Naive thymus-derived CD4-positive, alpha-beta T cell (primary cell): ENCODE data around the gene CAMKMT. TPM values are rescaled to one million over a fixed set of nuclear protein-coding genes. Genes with fewer than 3 reads are reported as not detected.

Source experiments
- ATAC-seq: fragments of 150-1000 bp; cut with Tn5 transposase; 2 replicates; pipeline ENCODE4 v1.10.0; 2021; ENCODE audit warnings: mild to moderate bottlenecking, moderate library complexity
- CTCF ChIA-PET: fragments of 350-600 bp; sonication (Branson Sonifier 250); formaldehyde crosslinking; loops from one replicate; lab custom pipeline; 2021; ENCODE audit warnings: antibody characterized with exemption; lab: Charles Lee
- POLR2A ChIA-PET: fragments of 350-600 bp; sonication (Branson Sonifier 250); formaldehyde crosslinking; loops from one replicate; lab custom pipeline; 2021; ENCODE audit warnings: antibody characterized with exemption, inconsistent platforms; lab: Charles Lee
- DNase-seq, 9 donors: peaks; one replicate each; pipeline versions ENCODE4 v3.0.0 to v3.0.0-alpha.2; 2020 to 2022; ENCODE audit warnings: mixed read lengths in 1 of 9
- H3K27ac ChIP-seq: one replicate; pipeline ENCODE4 v1.7.0; 2013; ENCODE audit warnings: mild to moderate bottlenecking, low read depth, low read length, moderate library complexity
- H3K27me3 ChIP-seq, 2 donors: one replicate each; pipeline ENCODE4 v1.7.0; 2013; ENCODE audit warnings: low read length in 2 of 2, mild to moderate bottlenecking in 2 of 2, moderate library complexity in 2 of 2; ENCODE audit not compliant: control insufficient read depth in 2 of 2, insufficient read depth in 2 of 2
- H3K36me3 ChIP-seq, 3 experiments: 1 replicate in 2 of 3; 2 replicates in 1 of 3; pipeline ENCODE4 v1.7.0; 2013; ENCODE audit warnings: low read length in 3 of 3, mild to moderate bottlenecking in 3 of 3, moderate library complexity in 1 of 3; ENCODE audit not compliant: insufficient read depth in 3 of 3, control insufficient read depth in 2 of 3
- H3K4me1 ChIP-seq, 2 donors: one replicate each; pipeline ENCODE4 v1.7.0; 2013; ENCODE audit warnings: low read length in 2 of 2, mild to moderate bottlenecking in 2 of 2, moderate library complexity in 1 of 2; ENCODE audit not compliant: control insufficient read depth in 2 of 2, insufficient read depth in 2 of 2
- H3K4me3 ChIP-seq: 2 replicates; pipeline ENCODE4 v1.7.0; 2013; ENCODE audit warnings: mild to moderate bottlenecking, low read length
- H3K9me3 ChIP-seq, 3 experiments: 1 replicate in 2 of 3; 2 replicates in 1 of 3; pipeline ENCODE4 v1.7.0; 2013; ENCODE audit warnings: low read length in 3 of 3; ENCODE audit not compliant: control insufficient read depth in 2 of 3
- H3K27ac Mint-ChIP-seq, 9 donors: one replicate each; pipeline ENCODE4 v1.8.0; 2020 to 2022; ENCODE audit warnings: mixed read lengths in 9 of 9, mild to moderate bottlenecking in 8 of 9, moderate library complexity in 5 of 9, inconsistent platforms in 2 of 9
- H3K27me3 Mint-ChIP-seq, 5 donors: one replicate each; pipeline ENCODE4 v1.8.0; 2021 to 2022; ENCODE audit warnings: mixed read lengths in 5 of 5, mild to moderate bottlenecking in 1 of 5
- H3K36me3 Mint-ChIP-seq, 5 donors: one replicate each; pipeline ENCODE4 v1.8.0; 2020 to 2022; ENCODE audit warnings: mixed read lengths in 5 of 5, mild to moderate bottlenecking in 3 of 5, inconsistent platforms in 1 of 5
- H3K4me1 Mint-ChIP-seq, 7 donors: one replicate each; pipeline ENCODE4 v1.8.0; 2020 to 2022; ENCODE audit warnings: mixed read lengths in 7 of 7, mild to moderate bottlenecking in 3 of 7, inconsistent platforms in 1 of 7
- H3K4me3 Mint-ChIP-seq, 10 donors: one replicate each; pipeline ENCODE4 v1.8.0; 2020 to 2022; ENCODE audit warnings: mild to moderate bottlenecking in 10 of 10, mixed read lengths in 10 of 10, moderate library complexity in 6 of 10, inconsistent platforms in 2 of 10
- H3K9me3 Mint-ChIP-seq, 11 donors: one replicate each; pipeline ENCODE4 v1.8.0; 2020 to 2022; ENCODE audit warnings: mixed read lengths in 11 of 11, mild to moderate bottlenecking in 4 of 11, inconsistent platforms in 1 of 11, moderate library complexity in 1 of 11
- intact Hi-C, 2 donors: fragments of 100-400 bp; cut with micrococcal nuclease; formaldehyde crosslinking; loops; one replicate each; pipeline ENCODE4 v1.15.1; 2023
- polyA plus RNA-seq, 2 donors: library from polyadenylated mRNA; unstranded; fragments of 300-500 nt; fragmentation: Illumina TruSeq; gene quantifications; one replicate each; pipeline ENCODE4 v1.2.3, GENCODE V29; 2021
- total RNA-seq, 6 experiments: library from RNA in 5 of 6; stranded (reverse) in 5 of 6; gene quantifications; 1 replicate in 5 of 6; 2 replicates in 1 of 6; pipeline ENCODE4 v1.2.3 and lab custom pipeline; 2021 to 2026

The CAMKMT gene
- total and polyA plus RNA-seq, 7 experiments from 2014 or later, result 11.1 to 20.8 (median 17.7) TPM

- ChIA-PET CTCF (interaction anchor here (1.7 kb wide), 1 partner anchor 396 kb away, joined by 3 read pairs; no protein-coding TSS in a partner anchor), POLR2A (no interaction called here)
- Mint-ChIP-seq H3K36me3 (peaks cover 0 to 37% (median 28%) of the 10 kb centered on the region in 5 donors), H3K27me3 (no peaks in the 10 kb centered on the region), H3K4me1 (peaks cover 0 to 11% (median 5%) of the 10 kb centered on the region in 7 donors), H3K4me3 (no peak overlapping the region), H3K27ac (no peak overlapping the region), H3K9me3 (no peaks in the 10 kb centered on the region)
- DNase-seq (no peak), ATAC-seq (no peak)
- Histone ChIP-seq H3K9me3 (no peaks in the 10 kb centered on the region), H3K4me1 (no peaks in the 10 kb centered on the region), H3K27ac (no peak overlapping the region), H3K36me3 (no peaks in the 10 kb centered on the region), H3K27me3 (no peaks in the 10 kb centered on the region), H3K4me3 (no peak overlapping the region)
- intact Hi-C loops, result loop anchor here in 1 of 2 donors (2.0 kb wide), 1 partner anchor 394 kb away; no protein-coding TSS in a partner anchor
Measured at GRCh38 chr2:44560941-44561340, 199.2 kb downstream of the CAMKMT start.

GRCh38 chr2:44562737-44563136, 201.0 kb downstream of the CAMKMT start:
- Histone ChIP-seq H3K4me3 (no peak overlapping the region), H3K27me3 (no peaks in the 10 kb centered on the region), H3K27ac (no peak overlapping the region), H3K9me3 (no peaks in the 10 kb centered on the region), H3K4me1 (no peaks in the 10 kb centered on the region), H3K36me3 (no peaks in the 10 kb centered on the region)
- H3K36me3 Mint-ChIP-seq, result peaks cover 0 to 33% (median 18%) of the 10 kb centered on the region in 5 donors
- intact Hi-C loops, result no loop called here
- H3K9me3 Mint-ChIP-seq, result no peaks in the 10 kb centered on the region
- no peak overlapping the region for H3K27ac Mint-ChIP-seq
- no peak for ATAC-seq
- H3K27me3 Mint-ChIP-seq, result no peaks in the 10 kb centered on the region
- POLR2A ChIA-PET, result no interaction called here
- no peak overlapping the region for H3K4me3 Mint-ChIP-seq
- CTCF ChIA-PET, result no interaction called here
- DNase-seq, result no peak
- peaks cover 0 to 13% (median 10%) of the 10 kb centered on the region in 7 donors for H3K4me1 Mint-ChIP-seq

- Histone ChIP-seq H3K4me3 (no peak overlapping the region), H3K4me1 (peaks cover 0 to 4% of the 10 kb centered on the region in 2 donors), H3K27me3 (no peaks in the 10 kb centered on the region), H3K9me3 (no peaks in the 10 kb centered on the region), H3K36me3 (no peaks in the 10 kb centered on the region), H3K27ac (no peak overlapping the region)
- DNase-seq (no peak), ATAC-seq (no peak)
- H3K27ac Mint-ChIP-seq, result no peak overlapping the region
- intact Hi-C loops, result no loop called here
- ChIA-PET POLR2A (no interaction called here), CTCF (interaction anchor here (0.6 kb wide), 1 partner anchor 15 kb away, joined by 8 read pairs; no protein-coding TSS in a partner anchor)
- peaks cover 0 to 26% (median 24%) of the 10 kb centered on the region in 7 donors for H3K4me1 Mint-ChIP-seq
- H3K27me3 Mint-ChIP-seq, result no peaks in the 10 kb centered on the region
- no peak overlapping the region for H3K4me3 Mint-ChIP-seq
- no peaks in the 10 kb centered on the region for H3K9me3 Mint-ChIP-seq
- peaks cover 0 to 28% (median 9%) of the 10 kb centered on the region in 5 donors for H3K36me3 Mint-ChIP-seq
Measured at GRCh38 chr2:44564752-44565151, 203.0 kb downstream of the CAMKMT start.

- peaks cover 0 to 14% of the 10 kb centered on the region in 2 donors for H3K4me1 ChIP-seq
- intact Hi-C loops, result no loop called here
- Mint-ChIP-seq H3K4me1 (peaks cover 5 to 39% (median 37%) of the 10 kb centered on the region in 7 donors), H3K9me3 (no peaks in the 10 kb centered on the region), H3K27me3 (no peaks in the 10 kb centered on the region), H3K36me3 (peaks cover 0 to 25% (median 9%) of the 10 kb centered on the region in 5 donors), H3K4me3 (no peak overlapping the region), H3K27ac (no peak overlapping the region)
- H3K4me3 ChIP-seq, result no peak overlapping the region
- POLR2A ChIA-PET, result no interaction called here
- ATAC-seq (no peak), DNase-seq (no peak)
- H3K27me3 ChIP-seq, result no peaks in the 10 kb centered on the region
- no peaks in the 10 kb centered on the region for H3K36me3 ChIP-seq
- no peaks in the 10 kb centered on the region for H3K9me3 ChIP-seq
- CTCF ChIA-PET, result no interaction called here
- H3K27ac ChIP-seq, result no peak overlapping the region
Measured at GRCh38 chr2:44566059-44566458, 204.3 kb downstream of the CAMKMT start.

- no peak for DNase-seq
- H3K27me3 Mint-ChIP-seq, result no peaks in the 10 kb centered on the region
- H3K27ac Mint-ChIP-seq, result peak overlapping the region in 1 of 9 donors; percentile 1
- Histone ChIP-seq H3K4me3 (no peak overlapping the region), H3K9me3 (no peaks in the 10 kb centered on the region), H3K4me1 (peaks cover 0 to 14% of the 10 kb centered on the region in 2 donors), H3K36me3 (no peaks in the 10 kb centered on the region), H3K27me3 (no peaks in the 10 kb centered on the region), H3K27ac (no peak overlapping the region)
- ChIA-PET POLR2A (no interaction called here), CTCF (no interaction called here)
- intact Hi-C loops, result no loop called here
- H3K4me1 Mint-ChIP-seq, result peaks cover 6 to 47% (median 39%) of the 10 kb centered on the region in 7 donors
- no peaks in the 10 kb centered on the region for H3K9me3 Mint-ChIP-seq
- no peak for ATAC-seq
- peaks cover 0 to 25% (median 5%) of the 10 kb centered on the region in 5 donors for H3K36me3 Mint-ChIP-seq
- peak overlapping the region in 1 of 10 donors; percentile 43 for H3K4me3 Mint-ChIP-seq
Measured at GRCh38 chr2:44569491-44569890, 207.7 kb downstream of the CAMKMT start.

GRCh38 chr2:44570271-44570670, 208.5 kb downstream of the CAMKMT start:
- H3K4me3 Mint-ChIP-seq, result peak overlapping the region in 5 of 10 donors; percentile 18 to 55 (median 46)
- no peaks in the 10 kb centered on the region for H3K36me3 ChIP-seq
- peaks cover 0 to 14% of the 10 kb centered on the region in 2 donors for H3K4me1 ChIP-seq
- no peaks in the 10 kb centered on the region for H3K9me3 ChIP-seq
- CTCF ChIA-PET, result interaction anchor here (0.6 kb wide), 1 partner anchor 31 kb away, joined by 3 read pairs; no protein-coding TSS in a partner anchor
- intact Hi-C loops, result no loop called here
- H3K4me3 ChIP-seq, result no peak overlapping the region
- H3K36me3 Mint-ChIP-seq, result peaks cover 0 to 25% (median 5%) of the 10 kb centered on the region in 5 donors
- H3K9me3 Mint-ChIP-seq, result no peaks in the 10 kb centered on the region
- H3K27me3 ChIP-seq, result no peaks in the 10 kb centered on the region
- peaks cover 6 to 47% (median 39%) of the 10 kb centered on the region in 7 donors for H3K4me1 Mint-ChIP-seq
- ATAC-seq (no peak), DNase-seq (no peak)
- POLR2A ChIA-PET, result no interaction called here
- no peaks in the 10 kb centered on the region for H3K27me3 Mint-ChIP-seq
- H3K27ac Mint-ChIP-seq, result peak overlapping the region in 2 of 9 donors; percentile 46 to 48
- no peak overlapping the region for H3K27ac ChIP-seq

- Histone ChIP-seq H3K27ac (no peak overlapping the region), H3K9me3 (no peaks in the 10 kb centered on the region), H3K27me3 (no peaks in the 10 kb centered on the region), H3K4me1 (peaks cover 0 to 14% of the 10 kb centered on the region in 2 donors), H3K36me3 (no peaks in the 10 kb centered on the region), H3K4me3 (no peak overlapping the region)
- peak overlapping the region in 6 of 10 donors; percentile 13 to 55 (median 44) for H3K4me3 Mint-ChIP-seq
- POLR2A ChIA-PET, result no interaction called here
- CTCF ChIA-PET, result interaction anchor here (0.6 kb wide), 1 partner anchor 30 kb away, joined by 3 read pairs; no protein-coding TSS in a partner anchor
- H3K27ac Mint-ChIP-seq, result peak overlapping the region in 6 of 9 donors; percentile 1 to 57 (median 30)
- peak in 2 of 9 donors; percentile 10 to 23 for DNase-seq
- no peaks in the 10 kb centered on the region for H3K27me3 Mint-ChIP-seq
- peaks cover 0 to 23% (median 5%) of the 10 kb centered on the region in 5 donors for H3K36me3 Mint-ChIP-seq
- H3K9me3 Mint-ChIP-seq, result no peaks in the 10 kb centered on the region
- no peak for ATAC-seq
- H3K4me1 Mint-ChIP-seq, result peaks cover 6 to 48% (median 39%) of the 10 kb centered on the region in 7 donors
- intact Hi-C loops, result no loop called here
Measured at GRCh38 chr2:44570777-44571176, 209.0 kb downstream of the CAMKMT start.
